HepG2 (cell line): Measurements from ENCODE around the gene TGM3. TPM values are rescaled to one million over a fixed set of nuclear protein-coding genes. Genes with fewer than 3 reads are reported as not detected.

Experiments
- ATAC-seq: fragments of 200-7000 bp; cut with Tn5 transposase; 3 replicates; pipeline ENCODE4 v1.9.1; 2020; ENCODE audit warnings: mild to moderate bottlenecking, moderate library complexity
- BruUV-seq: library from RNA; stranded (reverse); fragments of 400-500 nt; replicated peaks from 2 replicates; lab custom pipeline; 2021; lab: Mats Ljungman, UMichigan
- CTCF ChIA-PET: fragments of 300-600 bp; formaldehyde crosslinking; extraction: SDS; loops from one replicate; lab custom pipeline; 2021; ENCODE audit warnings: low total read pairs, inconsistent platforms, low intra/inter-chr PET ratio; lab: Yijun Ruan, JAX
- POLR2A ChIA-PET: fragments of 350-600 bp; sonication (Branson Sonifier 250); formaldehyde crosslinking; loops from one replicate; lab custom pipeline; 2020; ENCODE audit warnings: antibody characterized with exemption, inconsistent platforms; lab: Yijun Ruan, JAX
- DNase-seq: peaks from one replicate; pipeline ENCODE4 v3.0.0-alpha.2; 2015; ENCODE audit warnings: low spot score
- FAIRE-seq: peaks from 3 replicates; lab custom pipeline; 2011; peaks lifted over from hg19 to GRCh38; lab: Jason Lieb, UNC
- H2AFZ ChIP-seq: one replicate; pipeline ENCODE4 v1.6.1; 2011; ENCODE audit warnings: low read length, inconsistent platforms
- H3K27ac ChIP-seq: fragments of 300-600 bp; 3 replicates; pipeline ENCODE4 v1.8.0; 2011; ENCODE audit warnings: mixed run types, mild to moderate bottlenecking, mixed read lengths, low read length, inconsistent platforms; ENCODE audit not compliant: insufficient read depth; ENCODE audit errors: extremely low read length
- H3K27me3 ChIP-seq, 2 experiments: fragments of 200-600 bp in 1 of 2; 2 replicates in 1 of 2; 3 replicates in 1 of 2; pipeline versions ENCODE4 v1.6.0 to v1.8.0; 2011; ENCODE audit warnings: low read length in 2 of 2, mild to moderate bottlenecking in 2 of 2, moderate library complexity in 2 of 2, inconsistent platforms in 1 of 2; ENCODE audit not compliant: insufficient read depth in 2 of 2, control insufficient read depth in 1 of 2
- H3K36me3 ChIP-seq, 2 experiments: fragments of 200-600 bp in 1 of 2; replicated peaks in 1 of 2; 2 replicates in 1 of 2; 3 replicates in 1 of 2; pipeline versions ENCODE4 v1.5.1 to v1.8.0; 2011; ENCODE audit warnings: low read length in 2 of 2, inconsistent platforms in 1 of 2; ENCODE audit not compliant: insufficient read depth in 2 of 2, control insufficient read depth in 1 of 2
- H3K4me1 ChIP-seq: 2 replicates; pipeline ENCODE4 v1.5.1; 2012; ENCODE audit warnings: low read length, inconsistent platforms; ENCODE audit not compliant: insufficient read depth
- H3K4me2 ChIP-seq: 2 replicates; pipeline ENCODE4 v1.6.0; 2011; ENCODE audit warnings: low read depth, low read length, inconsistent platforms
- H3K4me3 ChIP-seq, 3 experiments: fragments of 200-600 bp in 1 of 3; sonication (generic), shearing (Covaris generic) in 1 of 3; replicated peaks in 1 of 3; 2 replicates each; pipeline ENCODE4 v1.5.1; 2011 to 2016; ENCODE audit warnings: low read length in 3 of 3, inconsistent platforms in 2 of 3, low read depth in 2 of 3, mild to moderate bottlenecking in 2 of 3, control low read depth in 1 of 3, mixed read lengths in 1 of 3; ENCODE audit not compliant: insufficient read depth in 1 of 3
- H3K79me2 ChIP-seq: one replicate; pipeline ENCODE4 v1.6.1; 2011; ENCODE audit warnings: low read length, inconsistent platforms; ENCODE audit not compliant: insufficient read depth
- H3K9ac ChIP-seq: 2 replicates; pipeline ENCODE4 v1.6.0; 2011; ENCODE audit warnings: mild to moderate bottlenecking, low read depth, low read length, inconsistent platforms; ENCODE audit not compliant: insufficient read depth
- H3K9me3 ChIP-seq: 2 replicates; pipeline ENCODE4 v1.5.1; 2012; ENCODE audit warnings: mild to moderate bottlenecking, low read length
- H4K20me1 ChIP-seq: 2 replicates; pipeline ENCODE4 v1.6.0; 2011; ENCODE audit warnings: inconsistent platforms, mild to moderate bottlenecking, low read length, moderate library complexity; ENCODE audit not compliant: insufficient read depth
- NR2F1 ChIP-seq, 2 experiments: fragments of 450-650 bp in 1 of 2; formaldehyde crosslinking in 1 of 2; IDR thresholded peaks; 2 replicates each; pipeline versions ENCODE4 v1.5.0 to v1.6.1; 2016 to 2020; ENCODE audit warnings: mild to moderate bottlenecking in 1 of 2, missing compliant biosample characterization in 1 of 2, missing genetic modification reagents in 1 of 2, moderate library complexity in 1 of 2
- SSRP1 ChIP-seq: IDR thresholded peaks from 2 replicates; pipeline ENCODE4 v1.6.1; 2016; ENCODE audit warnings: control low read depth
- ZNF546 ChIP-seq: sonication (generic); formaldehyde crosslinking; conservative IDR thresholded peaks from 2 replicates; pipeline ENCODE4 v1.8.1; 2023; ENCODE audit warnings: mild to moderate bottlenecking, missing genetic modification reagents
- WGBS: methylation state at CpG from one replicate; pipeline ENCODE4 v1.1.6; 2017; ENCODE audit warnings: low lambda C conversion rate; 5-methylcytosine and 5-hydroxymethylcytosine counted together
- in situ Hi-C: cut with HindIII; loops from 2 replicates; pipeline ENCODE4 v1.10.0; 2017; ENCODE audit warnings: low pct_unique_long_range_greater_than_20kb; ENCODE audit not compliant: extremely low pct_ligation_motif_present
- intact Hi-C: fragments of 100-400 bp; cut with micrococcal nuclease; formaldehyde crosslinking; loops from one replicate; pipeline ENCODE4 v1.10.0; 2022; ENCODE audit not compliant: unreplicated experiment
- polyA plus RNA-seq, 8 experiments: library from polyadenylated mRNA; depleted of rRNA in 3 of 8; stranded (reverse) in 7 of 8; unstranded in 1 of 8; fragments of >200 nt; fragmentation: Illumina TruSeq in 4 of 8; extraction: Trizol in 4 of 8; gene quantifications; 2 replicates each; pipeline versions ENCODE4 v1.2.1 to v1.2.3, GENCODE V29; 2011 to 2016; ENCODE audit warnings: low read depth in 4 of 8, missing spikeins in 1 of 8, mixed read lengths in 1 of 8; ENCODE audit not compliant: insufficient read depth in 1 of 8
- total RNA-seq, 5 experiments: library from RNA; depleted of rRNA; stranded (reverse); fragments of >200 nt; fragmentation: Illumina TruSeq; extraction: Trizol; gene quantifications; 2 replicates each; pipeline ENCODE4 v1.2.3, GENCODE V29; 2016; ENCODE audit warnings: low read depth in 1 of 5

The TGM3 gene
- total and polyA plus RNA-seq, 2 of the 13 experiments (the other 11 are each of a cell fraction or from before 2014, with no cell fraction given): not detected

- intact Hi-C loops: no loop called here
- no peaks in the 10 kb centered on the region for H3K9me3 ChIP-seq
- H2AFZ ChIP-seq: no peak overlapping the region
- H4K20me1 ChIP-seq: no peaks in the 10 kb centered on the region
- no TSS peak for BruUV-seq
- peaks cover 3 to 26% of the 10 kb centered on the region in 2 experiments; a peak in 2 of 5 replicates for H3K27me3 ChIP-seq
- in situ Hi-C loops: no loop called here
- H3K4me2 ChIP-seq: no peak overlapping the region
- H3K4me3 ChIP-seq: no peak overlapping the region
- no peaks in the 10 kb centered on the region for H3K36me3 ChIP-seq
- peaks cover 9% of the 10 kb centered on the region for H3K4me1 ChIP-seq
- no peak overlapping the region for H3K9ac ChIP-seq
- FAIRE-seq (no peak), DNase-seq (no peak), ATAC-seq (no peak)
- H3K27ac ChIP-seq: no peak overlapping the region
- POLR2A ChIA-PET: no interaction called here
- CTCF ChIA-PET: no interaction called here
- WGBS: 50% methylated on average over 4 of the region's 4 CpGs
- H3K79me2 ChIP-seq: no peaks in the 10 kb centered on the region
- peak in 1 of 2 experiments; percentile 19; a peak in 1 of 4 replicates for TF ChIP-seq NR2F1 (CRISPR knock-in tag; IDR thresholded peaks at IDR 0.05)
- TF ChIP-seq ZNF546 (CRISPR knock-in tag): no peak
Measured at GRCh38 chr20:2293971-2294370, 1.8 kb upstream of the TGM3 start.

GRCh38 chr20:2295286-2295685 lies 515 bp upstream of the TGM3 start:
- FAIRE-seq: no peak
- Histone ChIP-seq H4K20me1 (no peaks in the 10 kb centered on the region), H3K4me1 (peaks cover 8% of the 10 kb centered on the region), H3K27ac (no peak overlapping the region), H3K36me3 (no peaks in the 10 kb centered on the region), H3K27me3 (peaks cover 3 to 23% of the 10 kb centered on the region in 2 experiments; a peak in 2 of 5 replicates), H3K79me2 (no peaks in the 10 kb centered on the region), H2AFZ (no peak overlapping the region), H3K4me3 (no peak overlapping the region), H3K9me3 (no peaks in the 10 kb centered on the region), H3K9ac (no peak overlapping the region), H3K4me2 (no peak overlapping the region)
- CTCF ChIA-PET: no interaction called here
- in situ Hi-C loops (no loop called here), intact Hi-C loops (no loop called here)
- ATAC-seq: no peak
- no peak for DNase-seq
- POLR2A ChIA-PET: no interaction called here
- TF ChIP-seq SSRP1 (CRISPR knock-in tag): no peak
- TF ChIP-seq, all 625 proteins: peak for 0
- 47% methylated on average over 7 of the region's 7 CpGs for WGBS
- BruUV-seq: no TSS peak
